Measurements from ENCODE around the gene BRIP1. TPM values are rescaled to one million over a fixed set of nuclear protein-coding genes. Genes with fewer than 3 reads are reported as not detected.
"Not testable (repeated sequence)": the region's sequence is repeated elsewhere in the genome, so short reads cannot be mapped to it uniquely, and the experiment has no call there.

BRIP1 gene
- total RNA-seq, 1 donor from 2014 or later, result 0.83 TPM

GRCh38 chr17:61699032-61699431 lies 164.3 kb downstream of the BRIP1 start:
- DNase-seq (ENCODE audit: low spot score), result no peak

- DNase-seq (ENCODE audit: low spot score), result no peak
Observed at GRCh38 chr17:61698244-61698643, 165.1 kb downstream of the BRIP1 start.

- DNase-seq (ENCODE audit: low spot score), result no peak
Observed at GRCh38 chr17:61695779-61696337, 167.5 kb downstream of the BRIP1 start.

GRCh38 chr17:61694095-61694494 lies 169.2 kb downstream of the BRIP1 start:
- DNase-seq (ENCODE audit: low spot score), result no peak

- DNase-seq (ENCODE audit: low spot score), result no peak
Observed at GRCh38 chr17:61689610-61690180, 173.6 kb downstream of the BRIP1 start.

- DNase-seq (ENCODE audit: low spot score), result no peak
Observed at GRCh38 chr17:61687769-61688168, 175.6 kb downstream of the BRIP1 start.

GRCh38 chr17:61686113-61686512 lies 177.2 kb downstream of the BRIP1 start:
- no peak for DNase-seq (ENCODE audit: low spot score)

- DNase-seq (ENCODE audit: low spot score), result no peak
Observed at GRCh38 chr17:61684818-61685217, 178.5 kb downstream of the BRIP1 start.

- no peak for DNase-seq (ENCODE audit: low spot score)
Observed at GRCh38 chr17:61684172-61684571, 179.2 kb downstream of the BRIP1 start.

- DNase-seq (ENCODE audit: low spot score), result no peak
Observed at GRCh38 chr17:61683466-61683865, 179.9 kb downstream of the BRIP1 start.

- no peak for DNase-seq (ENCODE audit: low spot score)
Observed at GRCh38 chr17:61680921-61681320, 182.4 kb downstream of the BRIP1 start.

GRCh38 chr17:61678339-61678738 lies 185.0 kb downstream of the BRIP1 start:
- DNase-seq (ENCODE audit: low spot score), result no peak

- not testable (repeated sequence) for DNase-seq (ENCODE audit: low spot score)
Observed at GRCh38 chr17:61677150-61677811, 186.0 kb downstream of the BRIP1 start.

- DNase-seq (ENCODE audit: low spot score), result not testable (repeated sequence)
Observed at GRCh38 chr17:61676522-61676921, 186.8 kb downstream of the BRIP1 start.

GRCh38 chr17:61674609-61675008 lies 188.7 kb downstream of the BRIP1 start:
- not testable (repeated sequence) for DNase-seq (ENCODE audit: low spot score)

GRCh38 chr17:61673019-61673897 lies 190.1 kb downstream of the BRIP1 start:
- DNase-seq (ENCODE audit: low spot score), result not testable (repeated sequence)

GRCh38 chr17:61672140-61672539 lies 191.2 kb downstream of the BRIP1 start:
- no peak for DNase-seq (ENCODE audit: low spot score)

GRCh38 chr17:61670691-61671090 lies 192.6 kb downstream of the BRIP1 start:
- no peak for DNase-seq (ENCODE audit: low spot score)

GRCh38 chr17:61669522-61669921 lies 193.8 kb downstream of the BRIP1 start:
- no peak for DNase-seq (ENCODE audit: low spot score)

- no peak for DNase-seq (ENCODE audit: low spot score)
Observed at GRCh38 chr17:61668486-61668885, 194.8 kb downstream of the BRIP1 start.

- not testable (repeated sequence) for DNase-seq (ENCODE audit: low spot score)
Observed at GRCh38 chr17:61666406-61667088, 196.8 kb downstream of the BRIP1 start.

- no peak for DNase-seq (ENCODE audit: low spot score)
Observed at GRCh38 chr17:61663310-61663709, 200.0 kb downstream of the BRIP1 start.

All from mucosa of gallbladder (tissue), 1 donor.